Left kidney (tissue), 8 donors: Measurements from ENCODE around the gene DCTN3. TPM values are rescaled to one million over a fixed set of nuclear protein-coding genes. Genes with fewer than 3 reads are reported as not detected.

Experiments used
- DNase-seq: peaks from one replicate; pipeline ENCODE4 v3.0.0-alpha.2; 2013
- long read RNA-seq, 8 donors: transcript quantifications; one replicate each; lab custom pipeline, GENCODE V29; 2026
- polyA plus RNA-seq: library from polyadenylated mRNA; unstranded; fragments of 120-200 nt; gene quantifications from one replicate; pipeline ENCODE4 v1.2.1, GENCODE V29; 2013; ENCODE audit not compliant: insufficient read length

DCTN3 gene
- polyA plus RNA-seq = 96.9 TPM
- long read RNA-seq, donor 1, transcript DCTN3-201 (7 exons, 808 nt) = major isoform, 69 of 94 reads
- long read RNA-seq, donor 1, partial matches to known transcripts = 15 of 94 reads
- long read RNA-seq, donor 1, other reads (novel, unspliced or antisense) = 0 of 94 reads
- long read RNA-seq, donor 2, transcript DCTN3-208 (3 exons, 688 nt) = minor isoform, 6 of 91 reads
- long read RNA-seq, donor 2, transcript DCTN3-201 (7 exons, 808 nt) = major isoform, 74 of 91 reads
- long read RNA-seq, donor 2, partial matches to known transcripts = 6 of 91 reads
- long read RNA-seq, donor 2, other reads (novel, unspliced or antisense) = 0 of 91 reads
- long read RNA-seq, donor 3, transcript DCTN3-203 (3 exons, 482 nt) = minor isoform, 5 of 88 reads
- long read RNA-seq, donor 3, transcript DCTN3-208 (3 exons, 688 nt) = minor isoform, 8 of 88 reads
- long read RNA-seq, donor 3, transcript DCTN3-201 (7 exons, 808 nt) = major isoform, 64 of 88 reads
- long read RNA-seq, donor 3, partial matches to known transcripts = 7 of 88 reads
- long read RNA-seq, donor 3, other reads (novel, unspliced or antisense) = 0 of 88 reads
- long read RNA-seq, donor 4, transcript DCTN3-201 (7 exons, 808 nt) = major isoform, 5 of 5 reads
- long read RNA-seq, donor 4, partial matches to known transcripts = 0 of 5 reads
- long read RNA-seq, donor 4, other reads (novel, unspliced or antisense) = 0 of 5 reads
- long read RNA-seq, donor 5, transcript DCTN3-203 (3 exons, 482 nt) = minor isoform, 5 of 136 reads
- long read RNA-seq, donor 5, transcript DCTN3-204 (5 exons, 951 nt) = minor isoform, 6 of 136 reads
- long read RNA-seq, donor 5, transcript DCTN3-201 (7 exons, 808 nt) = major isoform, 104 of 136 reads
- long read RNA-seq, donor 5, partial matches to known transcripts = 15 of 136 reads
- long read RNA-seq, donor 5, other reads (novel, unspliced or antisense) = 0 of 136 reads
- long read RNA-seq, donor 6, transcript DCTN3-210 (2 exons, 3,023 nt) = minor isoform, 5 of 90 reads
- long read RNA-seq, donor 6, transcript DCTN3-201 (7 exons, 808 nt) = major isoform, 69 of 90 reads
- long read RNA-seq, donor 6, partial matches to known transcripts = 10 of 90 reads
- long read RNA-seq, donor 6, other reads (novel, unspliced or antisense) = 0 of 90 reads
- long read RNA-seq, donor 7, transcript DCTN3-208 (3 exons, 688 nt) = minor isoform, 7 of 146 reads
- long read RNA-seq, donor 7, transcript DCTN3-201 (7 exons, 808 nt) = major isoform, 92 of 146 reads
- long read RNA-seq, donor 7, transcript DCTN3-210 (2 exons, 3,023 nt) = minor isoform, 7 of 146 reads
- long read RNA-seq, donor 7, partial matches to known transcripts = 33 of 146 reads
- long read RNA-seq, donor 7, other reads (novel, unspliced or antisense) = 0 of 146 reads
- long read RNA-seq, donor 8, transcript DCTN3-201 (7 exons, 808 nt) = major isoform, 35 of 39 reads
- long read RNA-seq, donor 8, partial matches to known transcripts = 0 of 39 reads
- long read RNA-seq, donor 8, other reads (novel, unspliced or antisense) = 0 of 39 reads

DNA sequence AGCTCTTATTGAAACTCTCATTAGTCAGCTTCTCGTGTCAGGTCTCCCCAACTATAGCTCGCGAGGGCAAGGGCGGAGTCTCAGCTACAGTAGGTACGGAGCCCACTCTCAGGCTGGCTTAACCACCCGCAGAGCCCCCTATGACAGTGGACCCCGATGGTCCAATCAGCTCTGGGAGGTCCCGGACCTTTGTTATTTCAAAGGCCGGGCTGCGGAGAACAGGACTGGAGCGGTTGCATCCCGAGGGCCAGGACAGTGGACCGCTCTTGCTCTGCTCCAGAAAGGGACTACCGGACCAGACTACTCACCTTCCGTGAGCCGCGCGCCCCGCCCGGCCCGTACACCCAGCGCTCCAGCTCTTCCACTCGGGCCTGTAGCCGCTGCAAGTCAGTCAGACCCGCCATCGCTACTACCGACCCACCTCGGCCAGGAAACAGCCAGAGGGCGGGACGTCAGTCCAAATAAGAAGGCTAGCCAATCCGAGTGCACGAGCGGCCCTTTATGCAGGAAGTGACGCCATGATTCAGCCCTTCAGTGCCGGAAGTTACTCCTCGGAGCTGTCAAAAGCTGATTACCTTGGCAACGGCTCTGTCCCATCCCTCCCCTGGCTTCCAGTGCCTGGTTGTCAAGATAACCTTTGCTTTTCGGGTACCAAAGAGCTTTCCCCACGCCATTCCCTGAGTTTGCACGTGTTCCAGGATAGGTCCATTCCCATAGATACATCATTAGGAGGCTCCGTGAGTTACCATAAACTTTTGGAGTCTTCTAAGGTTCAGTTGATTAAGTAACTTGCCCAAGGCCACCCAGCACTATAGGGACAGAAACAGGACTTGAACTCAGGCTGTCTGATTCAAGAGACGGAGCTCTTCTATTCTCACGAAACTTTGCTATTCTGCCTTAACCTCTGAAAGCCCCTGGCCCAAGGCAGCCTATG is at the start of gene DCTN3:
Gene DCTN3, minus strand, starts transcription at position 435 of the 934 bp plus-strand sequence. Its CDS starts 31 bp downstream, at position 404.
- DNase-seq = peak; percentile 94

- peak; percentile 93 for DNase-seq
Observed at GRCh38 chr9:34665381-34666250, 45.3 kb upstream of the DCTN3 start.

- DNase-seq = no peak
Observed at GRCh38 chr9:34665067-34665380, 44.7 kb upstream of the DCTN3 start.

GRCh38 chr9:34664281-34665066 is 44.2 kb upstream of the DCTN3 start:
- peak; percentile 83 for DNase-seq

DNA sequence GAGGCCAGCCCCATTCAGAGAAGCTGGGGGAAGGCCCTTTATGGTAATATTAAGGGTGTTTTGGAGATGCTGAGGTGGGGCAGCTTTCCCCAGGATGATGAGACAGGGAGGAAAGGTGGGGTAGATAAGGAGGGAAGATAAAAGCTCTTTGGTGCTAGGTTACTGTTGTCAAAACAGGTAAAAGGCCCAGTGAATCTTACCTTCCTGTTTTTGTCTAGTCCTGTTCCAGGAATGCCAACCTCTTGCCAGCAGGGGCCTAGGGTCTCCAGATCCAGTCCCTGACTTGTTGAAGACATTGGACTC is 43.0 kb upstream of the DCTN3 start:
- no peak for DNase-seq

DNA sequence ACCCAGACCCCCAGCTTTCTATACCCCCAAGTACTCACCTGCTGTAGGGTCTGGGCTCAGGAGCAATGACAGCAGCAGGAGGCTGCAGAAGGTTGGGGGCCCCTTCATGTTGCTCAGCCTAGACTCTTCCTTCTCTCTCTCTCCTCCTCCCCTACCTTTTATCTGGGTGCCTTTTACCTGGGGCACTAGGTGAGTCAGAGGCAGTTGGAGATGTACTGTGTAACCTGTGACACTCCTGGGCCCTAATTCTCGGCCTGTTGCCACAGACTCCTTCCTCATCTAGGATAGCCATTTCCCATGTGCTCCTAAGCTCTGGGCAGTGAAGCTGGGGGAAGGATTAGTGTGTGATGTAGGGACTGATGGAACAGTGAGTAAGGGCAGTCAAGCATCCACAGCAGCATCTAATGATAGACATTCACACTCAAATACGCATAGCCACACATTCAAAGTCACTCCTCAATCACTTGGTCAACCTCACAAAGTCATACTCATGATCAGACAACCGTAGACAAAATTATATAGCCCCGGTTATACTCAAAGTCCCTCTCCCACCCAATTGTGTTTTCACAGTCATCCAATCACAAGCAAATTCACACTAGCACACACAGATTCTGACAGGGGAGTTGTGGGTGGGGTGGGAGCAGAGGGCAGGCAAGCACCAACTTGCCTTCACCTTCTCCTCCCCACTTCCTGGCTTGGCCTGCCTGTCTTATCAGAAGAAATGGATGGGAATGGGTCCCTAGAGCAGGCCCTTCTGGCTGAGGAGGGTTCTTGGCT is 42.4 kb upstream of the DCTN3 start, which contains the start of gene CCL27:
Gene CCL27, minus strand, starts transcription at position 132 of the 777 bp plus-strand sequence. Its CDS starts 24 bp downstream, at position 108.
- no peak for DNase-seq

DNA sequence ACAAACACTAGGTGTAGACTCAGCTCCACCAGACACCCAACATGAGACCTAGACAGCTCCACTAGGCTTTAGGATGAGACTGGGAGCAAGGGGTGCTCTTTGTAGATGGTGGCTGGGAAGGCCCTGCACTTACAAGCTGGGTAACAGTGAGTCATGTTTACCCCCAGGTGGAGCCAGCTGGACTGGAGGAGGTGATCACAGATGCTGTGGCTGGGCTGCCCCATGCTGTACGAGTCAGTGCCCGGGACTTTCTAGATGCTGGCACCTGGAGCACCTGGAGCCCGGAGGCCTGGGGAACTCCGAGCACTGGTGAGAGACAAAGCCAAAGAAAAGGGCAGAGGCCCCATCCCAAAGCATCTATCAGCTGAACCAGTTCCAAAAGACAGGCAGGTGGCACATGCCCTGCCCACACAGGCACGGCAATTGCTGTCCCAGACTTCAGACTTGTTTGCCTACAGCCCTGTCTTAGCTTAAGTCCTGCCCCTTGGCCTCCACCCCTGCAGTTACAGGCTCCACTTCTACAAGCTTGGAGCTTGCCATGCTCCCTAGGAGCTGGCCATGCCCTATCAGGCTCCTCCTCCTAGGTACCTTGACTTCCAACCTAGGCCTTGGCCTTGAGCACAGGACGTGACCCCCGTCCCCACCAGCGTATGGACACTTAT is 39.4 kb upstream of the DCTN3 start:
- DNase-seq = no peak

- DNase-seq = no peak
Observed at GRCh38 chr9:34658461-34658860, 38.2 kb upstream of the DCTN3 start.

- no peak for DNase-seq
Observed at GRCh38 chr9:34656992-34657391, 36.7 kb upstream of the DCTN3 start.

DNA sequence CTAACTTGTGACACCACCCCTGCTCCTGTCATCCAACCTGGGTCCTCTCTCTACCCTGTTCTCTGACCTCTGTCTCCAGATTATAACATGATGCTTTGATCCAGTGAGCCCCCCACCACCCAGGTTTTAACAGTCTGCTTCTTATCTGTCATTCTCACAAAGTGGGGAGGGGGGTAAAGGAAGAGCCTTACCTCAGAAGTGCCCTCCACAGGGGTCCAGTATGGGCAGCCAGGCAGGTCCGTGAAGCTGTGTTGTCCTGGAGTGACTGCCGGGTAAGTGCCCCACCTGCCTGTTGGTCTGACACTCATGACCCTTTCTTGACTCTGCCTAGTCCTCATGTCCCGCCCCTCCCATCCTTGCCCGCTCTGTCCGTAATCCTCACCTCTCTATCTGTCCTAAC is 35.1 kb upstream of the DCTN3 start:
- DNase-seq = no peak

DNA sequence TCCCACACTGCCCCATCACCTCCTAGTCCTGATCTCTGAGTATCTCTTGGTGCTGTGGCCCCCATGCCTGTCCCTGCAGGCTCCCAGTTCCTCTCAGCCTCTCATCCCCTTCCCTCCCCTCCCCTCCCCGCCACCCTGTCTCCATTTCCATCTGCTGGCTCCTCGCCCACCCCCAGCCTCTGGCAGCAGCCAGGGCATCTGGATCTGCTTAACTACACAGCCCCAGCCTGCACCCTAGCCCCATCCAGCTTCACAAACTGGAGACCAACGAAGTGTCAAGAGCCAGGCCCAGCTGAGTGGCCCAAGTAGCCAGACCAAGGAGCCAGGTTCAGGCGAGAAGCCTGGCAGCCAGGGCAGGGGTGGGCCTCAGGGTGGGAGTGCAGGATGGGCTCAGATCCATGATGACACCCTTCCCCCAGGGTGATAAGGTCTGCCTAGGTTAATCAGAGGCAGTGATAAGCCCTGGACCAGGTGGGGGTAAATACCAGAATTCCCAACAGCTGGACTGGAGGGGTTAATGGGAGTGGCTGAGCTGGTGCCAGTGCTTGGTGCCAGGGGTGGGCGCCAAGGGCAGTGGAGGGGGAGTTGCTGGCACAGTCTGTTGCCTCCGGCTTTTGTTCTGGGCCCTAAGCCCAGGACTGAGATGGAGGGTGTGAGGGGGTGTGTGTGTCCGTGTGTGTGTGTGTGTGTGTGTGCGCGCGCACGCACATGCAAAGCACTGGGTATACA is 34.2 kb upstream of the DCTN3 start:
- no peak for DNase-seq

DNA sequence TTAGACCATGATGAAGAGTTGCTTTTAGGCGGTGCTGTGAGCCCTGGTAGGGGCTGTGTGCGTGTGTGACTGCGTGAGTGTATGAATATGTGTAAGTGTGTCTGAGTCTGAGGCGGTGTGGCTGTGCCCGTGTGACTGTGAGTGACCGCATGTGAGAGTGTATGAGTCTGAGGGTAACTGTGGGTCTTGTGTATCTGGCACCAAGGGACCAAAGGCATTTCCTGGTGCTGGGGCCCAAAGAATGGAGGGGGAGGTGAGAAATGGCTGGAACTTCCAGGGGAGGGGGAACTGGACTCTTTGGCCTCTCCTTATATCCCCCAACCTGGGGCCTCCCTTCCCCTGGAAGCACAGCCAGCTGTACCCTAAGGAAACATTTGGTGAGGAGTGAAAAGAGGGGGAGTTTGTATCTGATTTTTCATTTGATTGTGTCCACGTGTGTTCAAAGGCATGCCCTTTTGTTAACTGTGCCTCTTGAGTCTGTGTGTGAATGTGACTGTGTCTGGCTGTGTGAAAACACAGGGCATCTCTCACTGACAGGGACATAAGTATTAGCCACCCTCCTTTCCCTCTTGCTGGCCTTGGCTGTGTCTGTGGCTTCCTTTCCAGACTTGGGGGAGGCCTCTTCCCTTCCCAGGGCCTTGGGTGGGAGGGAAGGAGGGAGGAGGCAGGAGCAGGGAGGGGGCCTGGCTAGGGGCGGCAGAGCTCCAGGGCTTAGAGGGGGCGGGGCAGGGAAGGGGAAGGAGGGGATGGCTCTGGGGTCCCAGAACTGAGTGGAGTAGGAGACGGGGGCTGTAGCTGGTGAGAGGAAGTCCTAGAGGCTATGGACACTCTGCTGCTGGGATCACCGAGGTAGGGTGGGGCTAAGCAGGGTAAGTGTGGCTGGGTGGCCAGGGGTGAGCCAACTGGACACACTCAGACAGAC is 33.1 kb upstream of the DCTN3 start:
- DNase-seq = no peak

DNA sequence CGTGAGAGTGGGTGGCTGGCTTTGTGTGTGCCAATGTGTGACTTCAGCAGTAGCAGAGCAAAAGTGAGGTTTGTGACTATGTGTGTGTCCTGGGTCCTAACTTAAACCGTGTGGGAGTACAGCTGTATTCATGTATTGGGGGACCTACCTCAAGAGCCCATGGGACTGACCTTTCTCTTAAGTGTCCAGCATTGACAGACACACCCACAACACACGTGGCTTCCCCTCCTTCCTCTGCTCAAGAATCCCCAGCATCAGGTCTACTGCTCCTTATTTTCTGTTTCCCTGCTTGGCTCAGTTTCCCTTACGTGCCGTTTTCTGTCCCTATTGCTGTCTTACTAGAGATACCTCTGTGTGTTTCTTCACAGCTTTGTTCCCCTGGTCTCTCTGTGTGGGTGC is 32.3 kb upstream of the DCTN3 start:
- DNase-seq = no peak

DNA sequence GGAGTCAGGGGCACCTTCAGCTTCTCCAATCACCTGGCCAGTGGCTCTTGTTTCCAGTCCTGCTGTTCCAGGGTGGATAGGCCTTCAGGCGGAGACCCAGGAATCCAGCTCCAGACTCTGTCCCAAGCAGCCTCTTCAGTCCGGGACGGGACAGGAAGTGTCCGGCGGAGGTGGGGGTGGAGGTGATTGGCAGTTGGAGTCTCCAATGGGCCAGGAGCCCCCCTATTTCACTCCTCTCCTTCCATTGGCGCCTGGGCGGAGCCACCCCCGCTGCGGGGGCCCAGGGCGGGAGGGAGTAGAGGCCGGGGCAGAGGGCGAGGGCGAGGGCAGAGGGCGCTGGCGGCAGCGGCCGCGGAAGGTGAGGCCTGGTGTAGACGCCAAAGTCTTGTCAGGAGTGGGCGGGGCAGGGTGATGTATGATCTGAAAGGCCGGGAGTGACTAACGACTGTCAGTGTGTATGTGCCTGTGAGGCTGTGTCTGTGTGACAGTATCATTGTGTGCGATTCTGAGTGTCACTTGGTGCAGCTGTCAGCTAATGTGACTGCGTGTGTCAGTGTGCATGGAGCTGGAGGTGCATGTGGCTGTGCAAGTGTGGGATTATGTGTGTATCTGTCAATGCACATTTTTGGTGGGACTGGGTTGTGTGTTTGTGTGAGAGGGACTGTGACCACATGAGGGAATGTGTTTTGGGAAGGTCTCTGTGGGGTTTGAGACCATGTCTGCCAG is 31.7 kb upstream of the DCTN3 start, which contains the start of gene IL11RA:
Gene IL11RA, plus strand, starts transcription at position 310 of the 726 bp plus-strand sequence. CDS start 3,033 bp downstream, outside the sequence.
- peak; percentile 81 for DNase-seq

DNA sequence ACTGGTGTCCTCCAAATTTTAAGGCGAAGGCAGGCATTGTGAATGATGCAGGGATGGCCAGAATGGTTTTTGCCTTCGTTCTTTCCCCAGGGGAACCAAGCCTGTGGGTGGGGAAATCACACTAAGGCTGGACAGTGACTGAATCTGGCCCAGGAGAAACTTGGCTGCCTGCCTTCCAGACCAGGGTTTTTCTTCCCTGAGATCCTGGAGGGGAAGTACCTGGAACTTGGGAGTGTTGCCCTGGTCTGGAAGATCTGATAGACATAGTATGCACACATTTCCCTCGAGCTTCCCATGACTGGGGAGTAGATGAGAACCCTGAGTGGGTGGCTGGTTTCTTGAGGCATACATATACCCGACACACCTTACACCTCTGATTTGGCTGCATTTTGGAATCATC is 31.0 kb upstream of the DCTN3 start:
- no peak for DNase-seq
